Peyer's patch (tissue), 4 donors: Measurements from ENCODE around the gene PARVB.

ENCODE experiments used
- POLR2A ChIP-seq, 2 donors: fragments of 450-650 bp; IDR thresholded peaks; one replicate each; pipeline ENCODE4 v1.5.1; 2017; ENCODE audit warnings: antibody characterized with exemption in 2 of 2, mild to moderate bottlenecking in 2 of 2, moderate library complexity in 2 of 2
- TF ChIP-seq, protein P1 (sequence below), 6 experiments: fragments of 450-650 bp in 4 of 6; fragments of 200-600 bp in 2 of 6; sonication (generic) in 1 of 6; IDR thresholded peaks; one replicate each; pipeline ENCODE4 v1.5.1; 2017 to 2019; ENCODE audit warnings: antibody characterized with exemption in 6 of 6, mild to moderate bottlenecking in 3 of 6, moderate library complexity in 1 of 6

DNA sequence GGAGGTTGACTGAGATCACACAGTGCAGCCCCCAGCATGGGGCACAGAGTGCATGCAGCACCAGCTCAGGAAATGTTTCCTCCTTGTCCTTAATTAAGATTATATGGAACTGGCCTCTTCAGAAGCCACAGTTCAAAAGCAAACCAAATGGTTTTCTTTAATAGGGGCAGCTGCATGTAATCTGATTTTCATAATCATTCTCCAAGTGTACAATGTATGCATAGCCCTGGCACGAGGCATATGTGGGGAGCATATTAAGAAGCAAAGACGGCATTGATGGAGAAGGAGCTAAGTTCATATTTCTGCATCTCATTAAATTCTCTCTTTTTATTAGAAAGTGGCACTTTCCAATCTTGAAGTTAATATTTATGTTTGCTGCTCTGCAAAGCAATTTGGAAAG, 9.9 kb upstream of the PARVB start:
- TF ChIP-seq, protein P1, sequence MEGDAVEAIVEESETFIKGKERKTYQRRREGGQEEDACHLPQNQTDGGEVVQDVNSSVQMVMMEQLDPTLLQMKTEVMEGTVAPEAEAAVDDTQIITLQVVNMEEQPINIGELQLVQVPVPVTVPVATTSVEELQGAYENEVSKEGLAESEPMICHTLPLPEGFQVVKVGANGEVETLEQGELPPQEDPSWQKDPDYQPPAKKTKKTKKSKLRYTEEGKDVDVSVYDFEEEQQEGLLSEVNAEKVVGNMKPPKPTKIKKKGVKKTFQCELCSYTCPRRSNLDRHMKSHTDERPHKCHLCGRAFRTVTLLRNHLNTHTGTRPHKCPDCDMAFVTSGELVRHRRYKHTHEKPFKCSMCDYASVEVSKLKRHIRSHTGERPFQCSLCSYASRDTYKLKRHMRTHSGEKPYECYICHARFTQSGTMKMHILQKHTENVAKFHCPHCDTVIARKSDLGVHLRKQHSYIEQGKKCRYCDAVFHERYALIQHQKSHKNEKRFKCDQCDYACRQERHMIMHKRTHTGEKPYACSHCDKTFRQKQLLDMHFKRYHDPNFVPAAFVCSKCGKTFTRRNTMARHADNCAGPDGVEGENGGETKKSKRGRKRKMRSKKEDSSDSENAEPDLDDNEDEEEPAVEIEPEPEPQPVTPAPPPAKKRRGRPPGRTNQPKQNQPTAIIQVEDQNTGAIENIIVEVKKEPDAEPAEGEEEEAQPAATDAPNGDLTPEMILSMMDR (IDR thresholded peaks at IDR 0.05): no peak
- no peak for TF ChIP-seq POLR2A (IDR thresholded peaks at IDR 0.05)
